Keratinocyte (primary cell): Measurements from ENCODE around the gene CTSA.

Source experiments
- CTCF ChIP-seq, 3 experiments: IDR thresholded peaks in 1 of 3; conservative IDR thresholded peaks in 1 of 3; optimal IDR thresholded peaks in 1 of 3; 2 replicates in 2 of 3; 3 replicates in 1 of 3; pipeline versions ENCODE3 to v1.5.1; 2011; ENCODE audit warnings: low read length in 3 of 3, mild to moderate bottlenecking in 3 of 3, moderate library complexity in 2 of 3, control low read depth in 1 of 3, inconsistent platforms in 1 of 3; ENCODE audit not compliant: insufficient read depth in 2 of 3; ENCODE audit errors: extremely low read depth in 1 of 3
- EZH2 ChIP-seq: IDR thresholded peaks from one replicate; pipeline ENCODE4 v1.6.1; 2012; ENCODE audit warnings: inconsistent platforms, mild to moderate bottlenecking, low read length, moderate library complexity

GRCh38 chr20:45919542-45920399 is 28.6 kb downstream of the CTSA start:
- TF ChIP-seq EZH2, result no peak
- no peak for TF ChIP-seq CTCF (optimal IDR thresholded peaks at IDR 0.05 in 1 of 3, IDR thresholded peaks at IDR 0.05 in 1 of 3, conservative IDR thresholded peaks at IDR 0.05 in 1 of 3; ENCODE audit: extremely low read depth in 1 of 3, insufficient read depth in 2 of 3, low read length in 3 of 3)
